Common myeloid progenitor, CD34-positive (primary cell): ENCODE data around the gene KRT6B.

Source experiments
- CTCF ChIA-PET: fragments of 350-600 bp; sonication (Branson Sonifier 250); formaldehyde crosslinking; loops from one replicate; lab custom pipeline; 2021; ENCODE audit warnings: antibody characterized with exemption; lab: Charles Lee
- POLR2A ChIA-PET: fragments of 350-600 bp; sonication (Branson Sonifier 250); formaldehyde crosslinking; loops from one replicate; lab custom pipeline; 2021; ENCODE audit warnings: antibody characterized with exemption; lab: Charles Lee
- DNase-seq, 3 donors: peaks; one replicate each; pipeline versions ENCODE4 v3.0.0 to v3.0.0-alpha.2; 2013
- H3K27ac ChIP-seq, 2 experiments: 1 replicate in 1 of 2; 2 replicates in 1 of 2; pipeline ENCODE4 v1.7.0; 2013; ENCODE audit warnings: inconsistent platforms in 2 of 2, low read length in 2 of 2, mild to moderate bottlenecking in 2 of 2, low read depth in 1 of 2, moderate library complexity in 1 of 2; ENCODE audit not compliant: severe bottlenecking in 2 of 2, insufficient read depth in 1 of 2, poor library complexity in 1 of 2
- H3K27me3 ChIP-seq, 5 experiments: replicated peaks in 2 of 5; 1 replicate in 3 of 5; 2 replicates in 2 of 5; pipeline versions ENCODE4 v1.6.1 to v1.7.0; 2013; ENCODE audit warnings: low read length in 4 of 5, mild to moderate bottlenecking in 2 of 5, moderate library complexity in 2 of 5, inconsistent platforms in 1 of 5; ENCODE audit not compliant: insufficient read depth in 5 of 5, control insufficient read depth in 4 of 5
- H3K36me3 ChIP-seq, 4 experiments: 1 replicate in 2 of 4; 2 replicates in 2 of 4; pipeline versions ENCODE4 v1.6.1 to v1.7.0; 2013; ENCODE audit warnings: low read length in 3 of 4, control low read depth in 1 of 4, mild to moderate bottlenecking in 1 of 4; ENCODE audit not compliant: control insufficient read depth in 4 of 4, insufficient read depth in 4 of 4
- H3K4me1 ChIP-seq, 4 experiments: 1 replicate in 3 of 4; 2 replicates in 1 of 4; pipeline versions ENCODE4 v1.6.1 to v1.7.1; 2013; ENCODE audit warnings: low read length in 3 of 4, mild to moderate bottlenecking in 3 of 4, control low read depth in 1 of 4, inconsistent platforms in 1 of 4, moderate library complexity in 1 of 4; ENCODE audit not compliant: control insufficient read depth in 4 of 4, insufficient read depth in 4 of 4; ENCODE audit errors: control extremely low read depth in 1 of 4
- H3K4me3 ChIP-seq, 7 experiments: 1 replicate in 4 of 7; 2 replicates in 3 of 7; pipeline versions ENCODE4 v1.5.1 to v1.7.0; 2013; ENCODE audit warnings: mild to moderate bottlenecking in 7 of 7, low read length in 6 of 7, moderate library complexity in 6 of 7, inconsistent platforms in 2 of 7, low read depth in 2 of 7, control low read depth in 1 of 7; ENCODE audit not compliant: insufficient read depth in 4 of 7, control insufficient read depth in 1 of 7; ENCODE audit errors: extremely low read depth in 1 of 7
- H3K9me3 ChIP-seq, 5 experiments: 1 replicate in 4 of 5; 2 replicates in 1 of 5; pipeline versions ENCODE4 v1.6.1 to v1.7.1; 2013; ENCODE audit warnings: low read length in 4 of 5, mild to moderate bottlenecking in 2 of 5, inconsistent platforms in 1 of 5, low read depth in 1 of 5, moderate library complexity in 1 of 5; ENCODE audit not compliant: control insufficient read depth in 4 of 5, insufficient read depth in 2 of 5; ENCODE audit errors: control extremely low read depth in 1 of 5
- WGBS: methylation state at CpG from one replicate; pipeline ENCODE4 v1.1.5; 2013; ENCODE audit not compliant: insufficient coverage; 5-methylcytosine and 5-hydroxymethylcytosine counted together

Gene KRT6B

GRCh38 chr12:52442600-52443061, 9.3 kb downstream of the KRT6B start:
- Histone ChIP-seq H3K4me3 (no peak overlapping the region), H3K27me3 (peaks cover 7 to 14% (median 12%) of the 10 kb centered on the region in 5 experiments), H3K4me1 (peaks cover 0 to 3% (median 2%) of the 10 kb centered on the region in 4 experiments), H3K36me3 (no peaks in the 10 kb centered on the region), H3K9me3 (peaks cover 0 to 1% (median 0%) of the 10 kb centered on the region in 5 experiments), H3K27ac (no peak overlapping the region)
- ChIA-PET CTCF (no interaction called here), POLR2A (no interaction called here)
- no peak for DNase-seq
- 27% methylated on average over 5 of the region's 6 CpGs for WGBS

- H3K4me3 ChIP-seq = no peak overlapping the region
- 86% methylated on average over 9 of the region's 9 CpGs for WGBS
- H3K27me3 ChIP-seq = peaks cover 7 to 14% (median 12%) of the 10 kb centered on the region in 5 experiments
- ChIA-PET POLR2A (no interaction called here), CTCF (no interaction called here)
- H3K9me3 ChIP-seq = peaks cover 0 to 1% (median 0%) of the 10 kb centered on the region in 5 experiments
- H3K4me1 ChIP-seq = no peaks in the 10 kb centered on the region
- DNase-seq = no peak
- no peaks in the 10 kb centered on the region for H3K36me3 ChIP-seq
- H3K27ac ChIP-seq = no peak overlapping the region
These were observed 10.5 kb downstream of the KRT6B start for GRCh38 chr12:52441320-52441911.

GRCh38 chr12:52440821-52441319, 11.1 kb downstream of the KRT6B start:
- 100% methylated on average over 3 of the region's 5 CpGs for WGBS
- CTCF ChIA-PET = no interaction called here
- Histone ChIP-seq H3K36me3 (no peaks in the 10 kb centered on the region), H3K27me3 (peaks cover 7 to 15% (median 12%) of the 10 kb centered on the region in 5 experiments), H3K27ac (no peak overlapping the region), H3K4me1 (no peaks in the 10 kb centered on the region), H3K4me3 (no peak overlapping the region), H3K9me3 (peaks cover 0 to 1% (median 0%) of the 10 kb centered on the region in 5 experiments)
- DNase-seq = no peak
- POLR2A ChIA-PET = no interaction called here

- POLR2A ChIA-PET = no interaction called here
- Histone ChIP-seq H3K4me1 (no peaks in the 10 kb centered on the region), H3K27ac (no peak overlapping the region), H3K9me3 (peaks cover 0 to 1% (median 0%) of the 10 kb centered on the region in 5 experiments), H3K4me3 (no peak overlapping the region), H3K36me3 (no peaks in the 10 kb centered on the region), H3K27me3 (peaks cover 7 to 15% (median 12%) of the 10 kb centered on the region in 5 experiments)
- 80% methylated on average over 1 of the region's 2 CpGs for WGBS
- CTCF ChIA-PET = no interaction called here
- DNase-seq = no peak
These were observed 12.1 kb downstream of the KRT6B start for GRCh38 chr12:52439845-52440244.

GRCh38 chr12:52439420-52439819, 12.5 kb downstream of the KRT6B start:
- no peaks in the 10 kb centered on the region for H3K4me1 ChIP-seq

GRCh38 chr12:52438305-52439301, 13.3 kb downstream of the KRT6B start:
- Histone ChIP-seq H3K27ac (no peak overlapping the region), H3K36me3 (no peaks in the 10 kb centered on the region), H3K4me1 (no peaks in the 10 kb centered on the region), H3K9me3 (peaks cover 0 to 1% (median 0%) of the 10 kb centered on the region in 5 experiments), H3K27me3 (peaks cover 7 to 20% (median 12%) of the 10 kb centered on the region in 5 experiments), H3K4me3 (no peak overlapping the region)
- ChIA-PET POLR2A (no interaction called here), CTCF (no interaction called here)
- WGBS = 93% methylated on average over 7 of the region's 8 CpGs
- no peak for DNase-seq

More at GRCh38 chr12:52439420-52439819, 12.5 kb downstream of the KRT6B start:
- H3K9me3 ChIP-seq = peaks cover 0 to 1% (median 0%) of the 10 kb centered on the region in 5 experiments
- POLR2A ChIA-PET = no interaction called here
- CTCF ChIA-PET = no interaction called here
- H3K27me3 ChIP-seq = peaks cover 7 to 18% (median 12%) of the 10 kb centered on the region in 5 experiments
- DNase-seq = no peak
- H3K27ac ChIP-seq = no peak overlapping the region
- H3K4me3 ChIP-seq = no peak overlapping the region
- WGBS = 81% methylated on average over 7 of the region's 8 CpGs
- no peaks in the 10 kb centered on the region for H3K36me3 ChIP-seq
